GM21367 (cell line): ENCODE results near the gene PLEKHB2.
"Not testable (repeated sequence)": the region's sequence is repeated elsewhere in the genome, so short reads cannot be mapped to it uniquely, and the experiment has no call there.

Source experiments
- ATAC-seq: cut with Tn5 transposase; IDR thresholded peaks from one replicate; pipeline ENCODE4 v1.9.1; 2021; ENCODE audit not compliant: unreplicated experiment

PLEKHB2 gene

GRCh38 chr2:131142849-131143248 is 37.7 kb downstream of the PLEKHB2 start:
- ATAC-seq: no peak

- ATAC-seq: no peak
Measured at GRCh38 chr2:131143803-131144202, 38.7 kb downstream of the PLEKHB2 start.

DNA sequence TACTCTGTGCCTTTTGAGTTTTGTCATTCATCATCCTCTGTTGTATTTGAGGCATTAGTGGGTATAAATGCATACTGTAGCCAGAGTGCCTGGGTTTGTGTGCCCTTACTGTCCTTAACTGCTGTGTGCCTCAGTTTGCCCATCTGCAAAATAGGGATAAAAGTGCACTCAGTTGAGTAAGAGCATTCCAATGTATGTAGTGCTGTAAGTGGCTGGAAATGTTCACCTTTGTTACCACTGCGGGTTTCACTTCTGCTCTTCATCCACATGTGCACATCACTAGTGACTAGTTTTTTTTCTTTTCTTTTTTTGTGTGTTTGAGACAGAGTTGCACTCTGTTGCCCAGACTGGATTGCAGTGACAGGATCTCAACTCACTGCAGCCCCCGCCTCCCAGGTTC is 39.9 kb downstream of the PLEKHB2 start:
- peak; percentile 73 for ATAC-seq

DNA sequence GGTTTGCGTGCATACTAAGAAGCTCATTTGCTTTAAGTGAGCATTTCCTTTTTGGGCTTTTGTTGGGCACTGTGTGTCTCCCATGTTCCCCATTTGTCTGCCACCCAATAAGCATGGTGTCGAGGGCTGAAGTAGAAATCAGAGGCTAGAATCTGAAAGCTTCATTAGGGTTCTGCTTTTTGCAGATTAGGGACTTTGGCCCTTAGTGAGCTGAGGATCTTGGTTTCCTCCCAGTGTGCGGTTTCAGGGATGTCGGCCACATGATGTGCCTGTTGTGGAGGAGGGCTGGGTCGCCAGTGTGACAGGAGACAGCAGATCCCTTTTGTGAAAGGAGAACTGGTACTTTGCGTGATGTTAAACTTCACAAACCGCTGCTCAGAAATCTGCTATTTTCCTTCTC is 41.1 kb downstream of the PLEKHB2 start:
- no peak for ATAC-seq

DNA sequence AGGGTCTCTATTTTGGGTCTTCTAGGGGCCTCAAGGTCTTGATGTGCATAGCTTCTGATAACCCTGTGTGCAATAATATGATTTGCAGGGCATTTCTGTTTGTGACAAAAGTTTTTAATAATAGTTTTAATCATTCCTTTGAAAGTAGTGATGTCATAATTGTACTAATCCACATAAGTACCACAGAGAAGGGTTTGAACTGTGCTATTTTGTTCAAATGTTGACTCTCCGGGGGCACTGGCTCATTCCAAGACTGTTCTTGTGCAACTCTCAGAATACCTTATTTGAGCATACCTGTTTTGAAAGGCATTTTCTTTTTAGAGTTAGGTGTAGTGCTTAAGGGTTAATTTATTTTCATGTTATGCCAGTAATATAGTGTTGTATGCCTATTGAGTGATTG is 41.6 kb downstream of the PLEKHB2 start:
- ATAC-seq: no peak

- ATAC-seq: no peak
Measured at GRCh38 chr2:131148426-131148825, 43.3 kb downstream of the PLEKHB2 start.

GRCh38 chr2:131150109-131150508 is 45.0 kb downstream of the PLEKHB2 start:
- not testable (repeated sequence) for ATAC-seq

DNA sequence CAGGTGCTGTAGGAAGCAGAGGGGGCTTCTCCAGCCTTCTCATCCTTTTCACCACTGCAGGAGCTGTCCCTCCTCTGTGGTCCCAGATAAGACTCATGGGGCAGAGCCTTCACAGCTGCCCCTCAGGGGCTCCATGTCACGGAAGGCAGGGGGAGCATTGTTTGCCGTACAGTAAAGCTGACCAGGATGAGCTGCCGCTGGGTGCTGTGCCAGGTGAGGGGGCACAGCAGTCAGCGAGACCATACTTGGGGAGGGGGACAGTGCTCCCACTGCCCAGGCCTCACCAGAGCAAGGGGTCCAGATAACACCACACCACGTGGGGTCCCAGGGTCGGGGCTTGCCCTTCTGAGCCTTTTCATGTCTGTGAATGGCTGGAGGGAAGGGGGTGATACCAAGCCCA is 46.3 kb downstream of the PLEKHB2 start:
- no peak for ATAC-seq

- ATAC-seq: no peak
Measured at GRCh38 chr2:131152074-131152473, 46.9 kb downstream of the PLEKHB2 start.

- ATAC-seq: no peak
Measured at GRCh38 chr2:131153529-131153928, 48.4 kb downstream of the PLEKHB2 start.

DNA sequence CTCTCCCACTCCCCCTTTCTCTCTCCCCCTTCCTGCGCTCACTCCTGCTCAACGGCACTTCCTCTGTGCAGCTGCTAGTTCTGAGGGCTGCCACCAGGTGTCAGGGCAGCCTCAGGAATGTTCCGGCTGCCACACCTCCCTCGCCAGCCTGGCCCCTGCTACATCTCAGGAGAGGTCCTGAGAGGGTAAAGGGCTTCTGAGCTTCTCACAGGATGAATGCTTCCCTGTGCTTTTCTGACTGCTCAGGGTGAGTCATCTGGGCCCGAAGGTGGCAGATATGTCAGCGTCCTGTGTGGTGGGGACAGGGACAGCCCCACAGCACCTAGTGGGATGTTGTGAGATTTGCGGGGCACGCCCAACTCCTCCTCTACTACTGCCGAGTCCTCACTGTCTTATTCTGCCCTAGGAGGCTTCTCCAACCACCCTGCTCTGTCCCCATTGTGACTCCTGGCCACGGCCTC is 49.0 kb downstream of the PLEKHB2 start:
- peak; percentile 89 for ATAC-seq

DNA sequence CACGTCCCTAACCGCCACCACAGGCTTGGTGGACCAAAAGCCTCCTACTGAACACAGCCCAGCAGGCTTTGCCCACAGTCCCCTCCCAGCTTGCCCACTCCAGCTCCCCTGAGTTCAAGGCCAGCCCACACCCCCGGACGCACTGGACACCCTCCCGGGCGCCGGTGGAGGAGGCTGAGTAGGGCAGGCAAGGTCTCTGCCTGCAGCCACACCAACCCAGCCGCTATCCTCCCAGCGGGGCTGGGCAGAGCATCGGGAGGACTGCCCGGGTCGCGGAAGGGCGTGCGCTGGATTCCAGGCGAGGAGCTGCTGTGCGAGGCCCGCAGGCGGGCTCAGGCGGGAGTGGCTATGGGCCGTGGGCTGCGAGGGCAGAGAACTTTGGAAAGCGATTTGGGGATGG is 49.5 kb downstream of the PLEKHB2 start:
- ATAC-seq: no peak

DNA sequence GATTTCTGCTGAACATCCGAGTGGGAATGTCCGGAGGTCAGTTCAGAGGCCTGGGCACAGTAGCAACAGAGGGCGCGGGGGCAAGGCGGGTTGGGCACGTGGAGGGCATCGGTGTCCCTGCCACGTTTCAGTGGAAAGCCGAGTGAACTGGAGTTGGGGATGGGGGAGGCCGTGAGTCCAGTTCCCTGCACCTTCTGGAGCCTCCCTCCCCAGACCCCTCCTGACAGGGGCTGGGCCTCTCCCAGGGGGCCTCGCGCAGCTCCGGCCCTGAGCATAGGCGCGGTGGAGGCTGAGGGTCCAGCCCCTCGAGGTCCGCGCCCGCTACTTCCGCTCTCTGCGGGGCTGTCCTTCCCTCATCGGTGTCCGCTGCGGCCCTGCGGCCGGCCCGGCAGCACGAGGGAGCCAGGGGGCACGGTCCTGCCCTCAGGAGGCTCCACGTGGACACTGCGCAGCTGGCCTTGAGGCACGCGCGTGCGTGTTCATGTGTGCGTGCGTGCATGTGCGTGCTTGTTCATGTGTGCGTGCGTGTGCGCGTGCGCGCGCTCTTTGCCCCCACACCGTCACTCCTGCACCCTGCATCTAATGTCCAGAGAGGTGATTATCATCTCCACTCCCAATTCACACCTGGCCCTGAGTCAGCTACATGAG is 50.2 kb downstream of the PLEKHB2 start:
- no peak for ATAC-seq

GRCh38 chr2:131156452-131157149 is 51.5 kb downstream of the PLEKHB2 start:
- ATAC-seq: peak; percentile 27

DNA sequence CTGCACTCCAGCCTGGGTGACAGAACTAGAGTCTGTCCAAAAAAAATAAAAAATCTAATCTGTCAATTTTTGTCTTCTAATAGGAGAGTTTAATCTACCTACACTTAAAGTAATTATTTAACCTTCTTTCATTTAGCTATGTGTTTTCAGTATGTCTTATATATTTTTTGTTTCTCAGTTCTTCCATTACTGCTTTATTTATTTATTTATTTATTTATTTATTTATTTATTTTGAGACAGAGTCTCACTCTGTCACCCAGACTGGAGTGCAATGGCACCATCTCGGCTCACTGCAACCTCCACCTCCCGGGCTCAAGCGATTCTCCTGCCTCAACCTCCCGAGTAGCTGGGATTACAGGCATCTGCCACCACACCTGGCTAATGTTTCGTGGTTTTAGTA is 60.4 kb downstream of the PLEKHB2 start:
- ATAC-seq: not testable (repeated sequence)

DNA sequence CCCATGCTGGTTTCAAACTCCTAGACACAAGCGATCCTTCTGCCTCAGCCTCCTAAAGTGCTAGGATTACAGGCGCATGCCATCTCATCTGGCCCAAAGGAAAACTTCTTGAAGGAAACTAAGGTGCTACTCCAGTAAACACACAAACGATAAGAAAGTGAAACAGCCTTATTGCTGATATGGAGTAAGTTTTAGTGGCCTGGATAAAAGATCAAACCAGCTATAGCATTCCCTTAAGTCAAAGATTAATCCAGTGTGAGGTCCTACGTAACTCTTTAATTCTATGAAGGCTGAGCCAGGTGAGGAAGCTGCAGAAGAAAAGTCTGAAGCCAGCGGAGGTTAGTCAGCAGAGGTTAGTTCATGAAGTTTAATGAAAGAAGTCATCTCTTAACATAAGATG is 63.4 kb downstream of the PLEKHB2 start:
- ATAC-seq: no peak

- not testable (repeated sequence) for ATAC-seq
Measured at GRCh38 chr2:131178050-131178449, 72.9 kb downstream of the PLEKHB2 start.

GRCh38 chr2:131178721-131179418 is 73.7 kb downstream of the PLEKHB2 start:
- not testable (repeated sequence) for ATAC-seq

- not testable (repeated sequence) for ATAC-seq
Measured at GRCh38 chr2:131181451-131181850, 76.3 kb downstream of the PLEKHB2 start.

- not testable (repeated sequence) for ATAC-seq
Measured at GRCh38 chr2:131193421-131193820, 88.3 kb downstream of the PLEKHB2 start.

- ATAC-seq: not testable (repeated sequence)
Measured at GRCh38 chr2:131196186-131196585, 91.0 kb downstream of the PLEKHB2 start.
